Fibroblast of skin of left biceps (primary cell): Measurements from ENCODE around the gene HOXD12.

ENCODE experiments used
- DNase-seq, 2 experiments: peaks; one replicate each; pipeline ENCODE4 v3.0.0-alpha.2; 2013; ENCODE audit warnings: low read depth in 2 of 2

Gene HOXD12

GRCh38 chr2:176147800-176148496 lies 48.4 kb downstream of the HOXD12 start:
- DNase-seq = no peak

- no peak for DNase-seq
These were observed 49.3 kb downstream of the HOXD12 start for GRCh38 chr2:176148751-176149421.

GRCh38 chr2:176149481-176149938 lies 49.9 kb downstream of the HOXD12 start:
- DNase-seq = no peak

GRCh38 chr2:176149939-176150583 lies 50.5 kb downstream of the HOXD12 start:
- no peak for DNase-seq

GRCh38 chr2:176150584-176151441 lies 51.2 kb downstream of the HOXD12 start:
- DNase-seq = no peak

GRCh38 chr2:176151442-176152287 lies 52.1 kb downstream of the HOXD12 start, which contains the start of gene HOXD4:
TSS of gene HOXD4 (plus strand) at chr2:176151550. CDS start at chr2:176151634, 84 bp downstream.
- no peak for DNase-seq
